HG03521 (cell line): ENCODE data around the gene GREM1.

Experiments
- ATAC-seq: cut with Tn5 transposase; IDR thresholded peaks from one replicate; pipeline ENCODE4 v1.9.1; 2021; ENCODE audit warnings: mild to moderate bottlenecking, moderate library complexity; ENCODE audit not compliant: unreplicated experiment

The GREM1 gene

GRCh38 chr15:32717426-32718226 lies at the start of gene GREM1:
Gene GREM1, plus strand, starts transcription at chr15:32718004. Its CDS starts 12,687 bp downstream, at chr15:32730691.
- no peak for ATAC-seq

GRCh38 chr15:32668942-32669341 lies 48.9 kb upstream of the GREM1 start:
- ATAC-seq = no peak

GRCh38 chr15:32669896-32670611 lies 47.8 kb upstream of the GREM1 start:
- no peak for ATAC-seq

GRCh38 chr15:32670623-32671022 lies 47.2 kb upstream of the GREM1 start:
- no peak for ATAC-seq

- ATAC-seq = no peak
Observed at GRCh38 chr15:32671339-32672325, 46.2 kb upstream of the GREM1 start.

- ATAC-seq = no peak
Observed at GRCh38 chr15:32674681-32675080, 43.1 kb upstream of the GREM1 start.

- ATAC-seq = no peak
Observed at GRCh38 chr15:32675466-32675865, 42.3 kb upstream of the GREM1 start.

GRCh38 chr15:32676169-32676568 lies 41.6 kb upstream of the GREM1 start:
- ATAC-seq = no peak

GRCh38 chr15:32677238-32677750 lies 40.5 kb upstream of the GREM1 start:
- no peak for ATAC-seq

- ATAC-seq = no peak
Observed at GRCh38 chr15:32679298-32679690, 38.5 kb upstream of the GREM1 start.

GRCh38 chr15:32682569-32682968 lies 35.2 kb upstream of the GREM1 start:
- no peak for ATAC-seq

- ATAC-seq = no peak
Observed at GRCh38 chr15:32682977-32683630, 34.7 kb upstream of the GREM1 start.

GRCh38 chr15:32683906-32684584 lies 33.8 kb upstream of the GREM1 start:
- no peak for ATAC-seq

GRCh38 chr15:32685576-32685975 lies 32.2 kb upstream of the GREM1 start:
- ATAC-seq = no peak

GRCh38 chr15:32687556-32687955 lies 30.2 kb upstream of the GREM1 start:
- ATAC-seq = no peak

- no peak for ATAC-seq
Observed at GRCh38 chr15:32688151-32688639, 29.6 kb upstream of the GREM1 start.

- ATAC-seq = no peak
Observed at GRCh38 chr15:32690941-32691688, 26.7 kb upstream of the GREM1 start.

GRCh38 chr15:32691689-32692038 lies 26.1 kb upstream of the GREM1 start:
- no peak for ATAC-seq

- no peak for ATAC-seq
Observed at GRCh38 chr15:32692286-32692685, 25.5 kb upstream of the GREM1 start.
